Right renal cortex interstitium (tissue), 3 donors: ENCODE data around the gene OR11H7. TPM values are rescaled to one million over a fixed set of nuclear protein-coding genes. Genes with fewer than 3 reads are reported as not detected.
"Not testable (repeated sequence)": the region's sequence is repeated elsewhere in the genome, so short reads cannot be mapped to it uniquely, and the experiment has no call there.

Experiments
- DNase-seq, 3 donors: peaks; one replicate each; pipeline ENCODE4 v3.0.0-alpha.2; 2013; ENCODE audit warnings: low read depth in 3 of 3, low spot score in 2 of 3
- polyA plus RNA-seq, 3 donors: library from polyadenylated mRNA; unstranded; fragments of 120-200 nt; gene quantifications; one replicate each; pipeline ENCODE4 v1.2.1, GENCODE V29; 2013; ENCODE audit not compliant: insufficient read length in 3 of 3

Gene OR11H7
- polyA plus RNA-seq, 3 donors, result 0.43 to 0.55 (median 0.45) TPM

DNA sequence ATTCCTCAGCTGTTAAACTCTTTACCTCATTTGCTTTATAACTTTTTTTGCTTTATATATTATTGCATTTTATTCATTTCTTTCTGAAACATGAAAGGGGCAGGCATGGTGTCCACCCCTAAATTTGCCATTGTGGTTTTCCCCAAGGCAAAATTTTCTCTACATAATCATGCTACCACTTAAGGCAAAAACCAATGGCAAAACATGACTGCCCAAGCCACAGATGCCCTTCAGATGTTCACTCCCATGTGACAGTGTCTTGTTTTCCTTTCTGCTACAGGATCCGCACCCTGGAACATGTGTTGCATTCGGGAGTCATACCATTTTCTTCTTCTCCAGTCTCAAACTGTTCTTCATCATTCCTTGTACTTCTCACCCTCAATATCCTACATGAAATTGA, 48.6 kb downstream of the OR11H7 start:
- no peak for DNase-seq

GRCh38 chr14:20278414-20278813, 49.6 kb downstream of the OR11H7 start:
- no peak for DNase-seq

- DNase-seq, result not testable (repeated sequence)
Measured at GRCh38 chr14:20280265-20280664, 51.5 kb downstream of the OR11H7 start.

Other genes with a start within 250 kb of the OR11H7 start
- gene OR4Q2, start 226.8 kb upstream of the OR11H7 start, polyA plus RNA-seq, result not detected
- gene OR4K14, start 209.7 kb upstream of the OR11H7 start, polyA plus RNA-seq, result not detected
- not detected for gene OR4K13, start 192.9 kb upstream of the OR11H7 start, polyA plus RNA-seq
- gene OR4L1, start 168.9 kb upstream of the OR11H7 start, polyA plus RNA-seq, result not detected
- gene OR4K17, start 118.2 kb upstream of the OR11H7 start, polyA plus RNA-seq, result under 1 TPM in 2 of 3 donors, not detected in 1; 0.03 to 0.07 TPM
- gene OR4N5, start 90.2 kb upstream of the OR11H7 start, polyA plus RNA-seq, result not detected
- gene OR11G2, start 38.1 kb upstream of the OR11H7 start, polyA plus RNA-seq, result not detected
- not detected for gene OR11H6, start 5.3 kb upstream of the OR11H7 start, polyA plus RNA-seq
- gene OR11H4, start 10.3 kb downstream of the OR11H7 start, polyA plus RNA-seq, result not detected
- gene TTC5, start 77.0 kb downstream of the OR11H7 start, polyA plus RNA-seq, result 10 to 100 TPM; 26.5 to 33.5 (median 32.2) TPM
- 100 to 1,000 TPM; 115 to 138 (median 118) TPM for gene CCNB1IP1, start 104.3 kb downstream of the OR11H7 start, polyA plus RNA-seq
- 10 to 100 TPM; 47.2 to 63.9 (median 47.3) TPM for gene PARP2, start 114.7 kb downstream of the OR11H7 start, polyA plus RNA-seq
- 10 to 100 TPM; 17.1 to 18.4 (median 18.4) TPM for gene TEP1, start 184.5 kb downstream of the OR11H7 start, polyA plus RNA-seq
- gene KLHL33, start 207.2 kb downstream of the OR11H7 start, polyA plus RNA-seq, result under 1 TPM; 0.35 to 0.50 (median 0.45) TPM
- 10 to 100 TPM; 46.3 to 56.0 (median 55.0) TPM for gene OSGEP, start 225.8 kb downstream of the OR11H7 start, polyA plus RNA-seq
- 100 to 1,000 TPM; 315 to 334 (median 325) TPM for gene APEX1, start 226.2 kb downstream of the OR11H7 start, polyA plus RNA-seq
- 10 to 100 TPM; 31.2 to 40.7 (median 32.7) TPM for gene PIP4P1, start 232.5 kb downstream of the OR11H7 start, polyA plus RNA-seq
- gene PNP, start 240.4 kb downstream of the OR11H7 start, polyA plus RNA-seq, result 10 to 100 TPM; 65.3 to 72.8 (median 71.7) TPM